H7 (cell line): ENCODE data around the gene WT1. TPM values are rescaled to one million over a fixed set of nuclear protein-coding genes. Genes with fewer than 3 reads are reported as not detected.
A peak's percentile ranks its signal among the peaks of the same experiment; 100 is the strongest.

Experiments used
- DNase-seq: peaks from one replicate; pipeline ENCODE4 v3.0.0; 2012
- H3K27me3 ChIP-seq: 2 replicates; pipeline ENCODE4 v1.6.0; 2011; ENCODE audit warnings: mild to moderate bottlenecking, low read length; ENCODE audit not compliant: control insufficient read depth, insufficient read depth
- H3K36me3 ChIP-seq: replicated peaks from 2 replicates; pipeline ENCODE4 v1.5.1; 2011; ENCODE audit warnings: low read length; ENCODE audit not compliant: control insufficient read depth, insufficient read depth
- H3K4me3 ChIP-seq: 2 replicates; pipeline ENCODE4 v1.5.1; 2011; ENCODE audit warnings: low read depth, mild to moderate bottlenecking, control low read depth, low read length, moderate library complexity; ENCODE audit not compliant: insufficient read depth
- total RNA-seq: library from RNA; depleted of rRNA; stranded (reverse); fragments of >200 nt; shearing (Covaris generic); gene quantifications from 2 replicates; pipeline ENCODE4 v1.2.3, GENCODE V29; 2014

The WT1 gene
- total RNA-seq, 1 experiment from 2014 or later, result 0.10 TPM

- H3K27me3 ChIP-seq, result peaks cover 2% of the 10 kb centered on the region
- DNase-seq, result no peak
- H3K36me3 ChIP-seq, result no peaks in the 10 kb centered on the region
- no peak overlapping the region for H3K4me3 ChIP-seq
Measured at GRCh38 chr11:32395127-32395526, 40.2 kb downstream of the WT1 start.

GRCh38 chr11:32392840-32393239, 42.5 kb downstream of the WT1 start:
- Histone ChIP-seq H3K27me3 (no peaks in the 10 kb centered on the region; the same call in 1 of the 2 replicates), H3K4me3 (no peak overlapping the region), H3K36me3 (no peaks in the 10 kb centered on the region)
- DNase-seq, result no peak

GRCh38 chr11:32391956-32392553, 43.3 kb downstream of the WT1 start:
- H3K27me3 ChIP-seq, result no peaks in the 10 kb centered on the region; the same call in 1 of the 2 replicates
- DNase-seq, result no peak
- no peak overlapping the region for H3K4me3 ChIP-seq
- no peaks in the 10 kb centered on the region for H3K36me3 ChIP-seq

- H3K36me3 ChIP-seq, result no peaks in the 10 kb centered on the region
Measured at GRCh38 chr11:32391479-32391878, 43.9 kb downstream of the WT1 start.

GRCh38 chr11:32390712-32391111, 44.6 kb downstream of the WT1 start:
- DNase-seq, result no peak
- no peaks in the 10 kb centered on the region; the same call in 1 of the 2 replicates for H3K27me3 ChIP-seq
- H3K4me3 ChIP-seq, result no peak overlapping the region
- no peaks in the 10 kb centered on the region for H3K36me3 ChIP-seq

More at GRCh38 chr11:32391479-32391878, 43.9 kb downstream of the WT1 start:
- no peak for DNase-seq
- Histone ChIP-seq H3K4me3 (no peak overlapping the region), H3K27me3 (no peaks in the 10 kb centered on the region; the same call in 1 of the 2 replicates)

- no peak overlapping the region for H3K4me3 ChIP-seq
- DNase-seq, result no peak
- no peaks in the 10 kb centered on the region; the same call in 1 of the 2 replicates for H3K27me3 ChIP-seq
- H3K36me3 ChIP-seq, result no peaks in the 10 kb centered on the region
Measured at GRCh38 chr11:32388871-32389770, 46.2 kb downstream of the WT1 start.

GRCh38 chr11:32388365-32388764, 47.0 kb downstream of the WT1 start:
- Histone ChIP-seq H3K27me3 (no peaks in the 10 kb centered on the region; the same call in 1 of the 2 replicates), H3K36me3 (no peaks in the 10 kb centered on the region), H3K4me3 (no peak overlapping the region)
- no peak for DNase-seq

GRCh38 chr11:32387411-32387810, 47.9 kb downstream of the WT1 start:
- Histone ChIP-seq H3K36me3 (no peaks in the 10 kb centered on the region), H3K27me3 (no peaks in the 10 kb centered on the region; the same call in 1 of the 2 replicates), H3K4me3 (no peak overlapping the region)
- DNase-seq, result no peak

- Histone ChIP-seq H3K27me3 (no peaks in the 10 kb centered on the region), H3K4me3 (no peak overlapping the region), H3K36me3 (no peaks in the 10 kb centered on the region)
- DNase-seq, result no peak
Measured at GRCh38 chr11:32386770-32387377, 48.5 kb downstream of the WT1 start.

GRCh38 chr11:32385998-32386397, 49.3 kb downstream of the WT1 start:
- H3K4me3 ChIP-seq, result no peak overlapping the region
- no peaks in the 10 kb centered on the region for H3K27me3 ChIP-seq
- DNase-seq, result peak; percentile 68
- H3K36me3 ChIP-seq, result no peaks in the 10 kb centered on the region

- no peak for DNase-seq
- no peaks in the 10 kb centered on the region for H3K36me3 ChIP-seq
- no peak overlapping the region for H3K4me3 ChIP-seq
- H3K27me3 ChIP-seq, result no peaks in the 10 kb centered on the region
Measured at GRCh38 chr11:32382339-32383049, 52.8 kb downstream of the WT1 start.

GRCh38 chr11:32381179-32381578, 54.2 kb downstream of the WT1 start:
- H3K36me3 ChIP-seq, result no peaks in the 10 kb centered on the region
- DNase-seq, result no peak
- H3K27me3 ChIP-seq, result no peaks in the 10 kb centered on the region
- no peak overlapping the region for H3K4me3 ChIP-seq

- Histone ChIP-seq H3K36me3 (no peaks in the 10 kb centered on the region), H3K4me3 (no peak overlapping the region), H3K27me3 (no peaks in the 10 kb centered on the region)
- DNase-seq, result no peak
Measured at GRCh38 chr11:32379719-32380118, 55.6 kb downstream of the WT1 start.

- Histone ChIP-seq H3K4me3 (no peak overlapping the region), H3K27me3 (no peaks in the 10 kb centered on the region), H3K36me3 (no peaks in the 10 kb centered on the region)
- DNase-seq, result no peak
Measured at GRCh38 chr11:32375826-32376225, 59.5 kb downstream of the WT1 start.
